Thoracic aorta (tissue), 2 donors: ENCODE measurements around the gene NQO1. TPM values are rescaled to one million over a fixed set of nuclear protein-coding genes. Genes with fewer than 3 reads are reported as not detected.
A peak's percentile ranks its signal among the peaks of the same experiment; 100 is the strongest.

Source experiments
- ATAC-seq: fragments of 150-250 bp; one replicate; pipeline ENCODE4 v1.8.0; 2017; ENCODE audit warnings: low read depth; ENCODE audit not compliant: insufficient number of reproducible peaks, low FRiP score
- DNase-seq: peaks from one replicate; pipeline ENCODE4 v3.0.0-alpha.2; 2020; ENCODE audit warnings: low spot score
- H3K27ac ChIP-seq, 2 donors: fragments of 200-600 bp; sonication (generic); 1 replicate in 1 of 2; 2 replicates in 1 of 2; pipeline ENCODE4 v1.5.1; 2016; ENCODE audit warnings: mild to moderate bottlenecking in 2 of 2, moderate library complexity in 2 of 2
- H3K27me3 ChIP-seq: fragments of 200-600 bp; sonication (generic); replicated peaks from 2 replicates; pipeline ENCODE4 v1.6.0; 2016; ENCODE audit warnings: mild to moderate bottlenecking; ENCODE audit not compliant: insufficient read depth
- H3K36me3 ChIP-seq: fragments of 200-600 bp; sonication (generic); one replicate; pipeline ENCODE4 v1.5.1; 2016
- H3K4me1 ChIP-seq, 2 donors: fragments of 200-600 bp; sonication (generic); 1 replicate in 1 of 2; 2 replicates in 1 of 2; pipeline versions ENCODE4 v1.5.1 to v1.6.0; 2016; ENCODE audit warnings: low read depth in 2 of 2, mild to moderate bottlenecking in 1 of 2; ENCODE audit not compliant: control insufficient read depth in 1 of 2
- H3K4me3 ChIP-seq: fragments of 200-600 bp; sonication (generic); 2 replicates; pipeline ENCODE4 v1.5.1; 2016; ENCODE audit warnings: mild to moderate bottlenecking
- H3K9me3 ChIP-seq: fragments of 200-600 bp; sonication (generic); 2 replicates; pipeline ENCODE4 v1.5.1; 2016
- CTCF ChIP-seq: fragments of 200-600 bp; sonication (generic); IDR thresholded peaks from one replicate; pipeline ENCODE4 v1.5.1; 2019; ENCODE audit warnings: antibody characterized with exemption
- total RNA-seq, 2 donors: library from RNA; depleted of rRNA; stranded (reverse); fragments of >200 nt; gene quantifications; one replicate each; pipeline versions ENCODE4 v1.1.0 to v1.2.3, GENCODE V29; 2016

Gene NQO1
- total RNA-seq, 2 donors from 2014 or later: 40.2 to 115 TPM

GRCh38 chr16:69718111-69718764, 8.1 kb downstream of the NQO1 start:
- H3K36me3 ChIP-seq: peaks cover 29% of the 10 kb centered on the region
- no peaks in the 10 kb centered on the region for H3K4me1 ChIP-seq
- ATAC-seq (no peak), DNase-seq (no peak)
- TF ChIP-seq CTCF: no peak
- no peaks in the 10 kb centered on the region for H3K9me3 ChIP-seq
- no peaks in the 10 kb centered on the region for H3K27me3 ChIP-seq
- H3K27ac ChIP-seq: no peak overlapping the region
- H3K4me3 ChIP-seq: no peak overlapping the region

GRCh38 chr16:69717066-69717465, 9.3 kb downstream of the NQO1 start:
- TF ChIP-seq CTCF: no peak
- no peaks in the 10 kb centered on the region for H3K9me3 ChIP-seq
- ATAC-seq: no peak
- H3K36me3 ChIP-seq: peaks cover 33% of the 10 kb centered on the region
- no peak for DNase-seq
- H3K4me3 ChIP-seq: no peak overlapping the region
- H3K27ac ChIP-seq: no peak overlapping the region
- peaks cover 0 to 3% of the 10 kb centered on the region in 2 donors for H3K4me1 ChIP-seq
- H3K27me3 ChIP-seq: no peaks in the 10 kb centered on the region

- Histone ChIP-seq H3K9me3 (no peaks in the 10 kb centered on the region), H3K27ac (no peak overlapping the region), H3K36me3 (peaks cover 33% of the 10 kb centered on the region), H3K4me1 (peaks cover 0 to 14% of the 10 kb centered on the region in 2 donors), H3K4me3 (no peak overlapping the region), H3K27me3 (no peaks in the 10 kb centered on the region)
- DNase-seq (no peak), ATAC-seq (no peak)
- no peak for TF ChIP-seq CTCF
Observed at GRCh38 chr16:69712914-69713581, 13.3 kb downstream of the NQO1 start.

- Histone ChIP-seq H3K27me3 (no peaks in the 10 kb centered on the region), H3K36me3 (peaks cover 28% of the 10 kb centered on the region), H3K4me1 (peaks cover 0 to 14% of the 10 kb centered on the region in 2 donors), H3K27ac (no peak overlapping the region), H3K9me3 (no peaks in the 10 kb centered on the region), H3K4me3 (no peak overlapping the region)
- DNase-seq (no peak), ATAC-seq (no peak)
- no peak for TF ChIP-seq CTCF
Observed at GRCh38 chr16:69712277-69712676, 14.1 kb downstream of the NQO1 start.

- no peaks in the 10 kb centered on the region for H3K27me3 ChIP-seq
- TF ChIP-seq CTCF: no peak
- H3K27ac ChIP-seq: peak overlapping the region; percentile 23 to 66
- H3K4me1 ChIP-seq: peaks cover 0 to 14% of the 10 kb centered on the region in 2 donors
- ATAC-seq: no peak
- peak; percentile 65 for DNase-seq
- H3K4me3 ChIP-seq: no peak overlapping the region
- peaks cover 26% of the 10 kb centered on the region for H3K36me3 ChIP-seq
- H3K9me3 ChIP-seq: no peaks in the 10 kb centered on the region
Observed at GRCh38 chr16:69711115-69711740, 15.1 kb downstream of the NQO1 start.
